Muscle layer of duodenum (tissue), 2 donors: Measurements from ENCODE around the gene PRPF18.

Source experiments
- H3K27ac ChIP-seq: one replicate; pipeline ENCODE4 v1.7.0; 2013; ENCODE audit warnings: mild to moderate bottlenecking, low read length
- H3K27me3 ChIP-seq: one replicate; pipeline ENCODE4 v1.7.0; 2013; ENCODE audit warnings: low read depth, mild to moderate bottlenecking, control low read depth, low read length
- H3K36me3 ChIP-seq, 2 donors: one replicate each; pipeline ENCODE4 v1.7.0; 2013; ENCODE audit warnings: low read length in 2 of 2, control low read depth in 1 of 2, mild to moderate bottlenecking in 1 of 2; ENCODE audit not compliant: insufficient read depth in 2 of 2, control insufficient read depth in 1 of 2
- H3K4me1 ChIP-seq, 2 donors: one replicate each; pipeline ENCODE4 v1.7.0; 2013; ENCODE audit warnings: low read length in 2 of 2, mild to moderate bottlenecking in 2 of 2, control low read depth in 1 of 2, moderate library complexity in 1 of 2; ENCODE audit not compliant: insufficient read depth in 2 of 2, control insufficient read depth in 1 of 2
- H3K4me3 ChIP-seq, 2 donors: one replicate each; pipeline ENCODE4 v1.7.0; 2013; ENCODE audit warnings: low read length in 2 of 2, low read depth in 1 of 2, mild to moderate bottlenecking in 1 of 2
- H3K9me3 ChIP-seq, 2 donors: one replicate each; pipeline ENCODE4 v1.7.0; 2013; ENCODE audit warnings: low read length in 2 of 2, control low read depth in 1 of 2, mild to moderate bottlenecking in 1 of 2; ENCODE audit not compliant: control insufficient read depth in 1 of 2
- donor health status: healthy.

Gene PRPF18

DNA sequence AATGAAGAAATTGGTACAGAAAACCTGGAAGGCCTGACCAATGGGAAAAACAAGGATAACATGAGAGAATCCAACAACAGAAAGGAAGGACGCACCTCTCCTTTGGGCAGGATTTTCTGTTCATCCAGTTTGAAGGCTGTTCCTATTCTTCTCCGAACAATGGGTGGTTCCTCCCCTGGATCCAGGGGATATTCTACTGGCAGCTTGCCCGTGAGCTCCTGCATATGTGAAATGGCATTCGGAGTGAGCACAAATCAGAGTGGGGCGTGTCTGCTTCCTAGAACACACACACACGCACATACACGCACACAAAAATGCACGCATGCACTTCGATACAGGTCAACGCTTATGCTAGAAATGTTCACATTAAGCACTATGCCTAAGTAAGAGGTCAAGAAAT is 83.5 kb downstream of the PRPF18 start:
- Histone ChIP-seq H3K27ac (no peak overlapping the region), H3K4me3 (no peak overlapping the region), H3K36me3 (peaks cover 35 to 54% of the 10 kb centered on the region in 2 donors)

DNA sequence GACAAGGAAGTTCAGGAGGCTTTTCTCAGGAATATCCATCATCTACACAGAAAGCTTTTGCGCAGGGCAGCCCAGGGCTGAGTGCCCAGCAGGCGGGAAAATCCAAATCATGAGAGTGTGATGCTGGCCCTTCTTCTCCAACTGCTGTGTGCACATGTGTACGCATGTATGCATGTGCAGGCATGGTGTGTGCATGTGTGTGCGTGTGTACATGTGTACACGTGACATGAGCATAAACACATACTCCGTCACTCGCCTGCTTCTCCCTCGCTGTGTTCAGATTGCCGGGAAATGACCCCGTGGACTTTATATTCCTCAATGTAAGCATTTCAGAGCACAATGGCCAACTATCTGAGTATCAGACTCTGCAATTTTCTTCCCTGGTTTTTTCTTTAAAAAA is 85.1 kb downstream of the PRPF18 start:
- Histone ChIP-seq H3K4me3 (no peak overlapping the region), H3K36me3 (peaks cover 30 to 40% of the 10 kb centered on the region in 2 donors), H3K27me3 (no peaks in the 10 kb centered on the region), H3K9me3 (no peaks in the 10 kb centered on the region), H3K27ac (no peak overlapping the region), H3K4me1 (no peaks in the 10 kb centered on the region)

More for the DNA sequence above, 83.5 kb downstream of the PRPF18 start:
- no peaks in the 10 kb centered on the region for H3K4me1 ChIP-seq
- no peaks in the 10 kb centered on the region for H3K27me3 ChIP-seq
- H3K9me3 ChIP-seq: no peaks in the 10 kb centered on the region

DNA sequence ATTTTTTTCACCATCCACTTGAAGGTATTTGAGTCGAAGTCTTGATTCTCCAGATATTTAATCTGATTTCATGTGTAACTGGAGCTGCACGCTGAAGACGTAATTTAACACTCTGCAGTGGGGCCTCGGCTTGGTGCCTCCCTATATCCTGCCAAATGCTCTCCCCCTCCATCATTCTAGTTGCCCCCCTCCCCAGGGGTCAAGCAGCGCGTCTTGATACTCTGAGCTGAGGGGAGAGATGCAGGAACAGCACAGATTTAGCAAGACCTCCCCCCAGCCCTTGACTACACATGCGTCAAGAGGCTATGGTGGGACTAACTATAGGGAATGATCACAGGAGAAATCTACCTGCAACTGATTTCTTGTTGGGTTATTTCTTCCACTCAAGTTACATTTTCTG is 85.8 kb downstream of the PRPF18 start:
- Histone ChIP-seq H3K27me3 (no peaks in the 10 kb centered on the region), H3K36me3 (peaks cover 27 to 37% of the 10 kb centered on the region in 2 donors), H3K27ac (no peak overlapping the region), H3K4me1 (no peaks in the 10 kb centered on the region), H3K9me3 (no peaks in the 10 kb centered on the region), H3K4me3 (no peak overlapping the region)

DNA sequence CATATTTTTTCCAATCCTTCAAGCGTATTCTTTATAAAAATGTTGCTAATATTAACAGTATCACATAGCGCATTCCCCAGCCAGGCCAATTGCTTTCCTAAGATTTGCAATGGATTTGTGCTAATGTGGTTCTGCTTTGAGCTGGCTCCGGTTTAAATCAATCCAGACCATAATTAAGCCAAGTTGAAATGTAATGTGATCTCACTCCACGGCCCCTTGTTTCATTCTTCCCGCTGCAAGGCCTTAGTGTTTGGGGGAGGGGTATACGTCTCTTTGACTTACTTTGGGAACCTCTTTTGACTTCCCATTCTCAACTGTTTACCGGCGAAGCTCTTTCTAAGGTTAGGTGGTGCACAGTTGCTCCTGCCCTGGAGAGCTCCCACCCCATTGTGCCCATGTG is 86.4 kb downstream of the PRPF18 start:
- H3K36me3 ChIP-seq: peaks cover 21 to 31% of the 10 kb centered on the region in 2 donors
- no peaks in the 10 kb centered on the region for H3K27me3 ChIP-seq

DNA sequence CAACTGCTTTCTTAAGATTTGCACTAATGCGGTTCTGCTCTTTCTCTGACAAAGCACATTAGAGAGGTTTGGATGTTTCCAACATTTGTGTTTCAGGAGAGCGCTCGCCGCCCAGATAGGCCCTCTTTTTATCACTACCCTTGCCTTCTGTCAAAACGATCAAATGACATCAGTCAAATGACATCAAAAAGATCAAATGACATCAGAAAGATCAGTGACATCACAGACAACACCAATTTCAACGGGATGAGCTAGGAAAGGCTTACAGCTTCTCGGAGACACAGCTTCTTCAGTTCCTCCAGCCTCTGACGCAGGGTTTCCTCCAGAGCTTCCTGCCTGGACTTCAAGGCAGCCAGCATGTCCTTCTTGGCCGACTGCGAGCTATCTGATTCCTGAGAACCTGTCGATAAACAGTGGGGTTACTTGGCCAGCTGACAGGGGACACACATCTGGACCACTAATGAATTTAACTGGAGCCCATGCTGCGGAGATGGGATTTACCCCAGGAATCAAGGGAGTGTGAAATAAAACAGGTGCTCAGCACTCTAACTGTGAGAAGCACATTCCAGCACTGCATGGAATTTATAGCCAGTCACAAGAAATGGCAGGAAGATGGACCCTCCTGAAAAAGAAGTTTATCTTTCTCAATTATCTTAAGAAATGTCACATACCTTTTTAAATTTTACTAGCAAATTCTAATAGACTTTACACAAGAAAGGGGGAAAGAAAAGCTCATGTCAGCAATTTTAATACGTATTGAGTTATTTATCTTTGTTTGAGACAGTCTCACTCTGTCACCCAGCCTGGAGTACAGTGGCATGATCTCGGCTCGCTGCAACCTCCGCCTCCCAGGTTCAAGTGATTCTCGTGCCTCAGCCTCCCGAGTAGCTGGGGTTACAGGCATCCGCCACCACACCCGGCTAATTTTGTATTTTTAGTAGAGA is 88.2 kb downstream of the PRPF18 start:
- H3K4me1 ChIP-seq: no peaks in the 10 kb centered on the region
- H3K36me3 ChIP-seq: peaks cover 9 to 15% of the 10 kb centered on the region in 2 donors
- H3K9me3 ChIP-seq: no peaks in the 10 kb centered on the region
- no peak overlapping the region for H3K27ac ChIP-seq
- H3K27me3 ChIP-seq: no peaks in the 10 kb centered on the region
- no peak overlapping the region for H3K4me3 ChIP-seq

More for the DNA sequence above, 86.4 kb downstream of the PRPF18 start:
- no peak overlapping the region for H3K27ac ChIP-seq
- no peaks in the 10 kb centered on the region for H3K9me3 ChIP-seq
- no peaks in the 10 kb centered on the region for H3K4me1 ChIP-seq
- H3K4me3 ChIP-seq: no peak overlapping the region

DNA sequence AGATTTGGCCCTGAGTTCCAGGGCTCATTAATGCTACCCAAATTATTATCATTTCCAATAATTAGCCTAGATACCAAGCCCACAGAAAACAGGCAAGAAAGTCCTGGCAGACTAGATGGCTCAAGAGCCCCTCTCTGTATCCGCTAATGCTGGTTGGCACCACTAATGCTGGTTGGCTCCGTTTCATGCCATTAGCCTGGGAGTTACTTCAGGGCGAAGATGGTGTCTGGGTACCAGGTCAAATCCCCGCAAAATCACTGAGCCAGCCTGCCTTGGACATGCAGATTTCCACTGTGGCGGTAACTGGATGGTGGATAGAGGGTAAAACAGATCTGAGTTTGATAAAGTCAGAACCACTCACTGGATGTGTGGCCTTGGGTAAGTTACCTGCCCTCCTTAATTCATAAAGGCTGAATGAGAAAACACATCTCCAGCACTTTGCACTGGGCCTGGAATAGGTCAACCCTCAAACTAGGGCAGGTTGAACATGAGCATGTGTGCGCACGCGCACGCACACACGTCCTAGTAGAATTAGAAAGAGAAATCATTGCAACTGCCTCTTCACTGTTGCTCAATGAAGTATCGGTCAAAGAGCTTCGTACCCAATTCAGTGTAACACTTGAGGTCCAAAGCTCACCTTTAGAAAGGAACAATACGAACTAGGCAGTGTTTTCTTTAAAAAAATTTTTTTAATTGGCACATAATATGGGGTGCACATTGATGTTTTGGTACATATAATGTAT is 91.5 kb downstream of the PRPF18 start:
- Histone ChIP-seq H3K27ac (no peak overlapping the region), H3K9me3 (no peaks in the 10 kb centered on the region), H3K4me1 (no peaks in the 10 kb centered on the region), H3K4me3 (no peak overlapping the region), H3K27me3 (no peaks in the 10 kb centered on the region), H3K36me3 (peaks cover 3 to 4% of the 10 kb centered on the region in 2 donors)
